ENCODE measurements around the gene PXN. TPM values are rescaled to one million over a fixed set of nuclear protein-coding genes. Genes with fewer than 3 reads are reported as not detected.

Gene PXN
- total and polyA plus RNA-seq, 2 of the 13 experiments (the other 11 are each of a cell fraction or from before 2014, with no cell fraction given) = 13.6 to 14.2 TPM

GRCh38 chr12:120181991-120182631, 83.4 kb downstream of the PXN start (continued):
- TF ChIP-seq ZNF407 (CRISPR knock-in tag; IDR thresholded peaks at IDR 0.05; ENCODE audit: not compliant biosample characterization) (no peak), CEBPG (CRISPR knock-in tag; IDR thresholded peaks at IDR 0.05) (peak; percentile 90), ZNF737 (CRISPR knock-in tag; IDR thresholded peaks at IDR 0.05; ENCODE audit: borderline replicate concordance) (no peak), GTF3A (CRISPR knock-in tag; conservative IDR thresholded peaks at IDR 0.05) (no peak), FOXP4 (CRISPR knock-in tag; IDR thresholded peaks at IDR 0.05) (peak; percentile 53), ZNF280D (CRISPR knock-in tag; IDR thresholded peaks at IDR 0.05) (0 out of 2 replicates have a peak, but pooled peaks have one; percentile 21), NFE2L2 (IDR thresholded peaks at IDR 0.05; ENCODE audit: low read length) (no peak), NFYB (CRISPR knock-in tag; IDR thresholded peaks at IDR 0.05) (peak; percentile 33; the same call in 1 of the 2 replicates)
- TF ChIP-seq, protein P1, sequence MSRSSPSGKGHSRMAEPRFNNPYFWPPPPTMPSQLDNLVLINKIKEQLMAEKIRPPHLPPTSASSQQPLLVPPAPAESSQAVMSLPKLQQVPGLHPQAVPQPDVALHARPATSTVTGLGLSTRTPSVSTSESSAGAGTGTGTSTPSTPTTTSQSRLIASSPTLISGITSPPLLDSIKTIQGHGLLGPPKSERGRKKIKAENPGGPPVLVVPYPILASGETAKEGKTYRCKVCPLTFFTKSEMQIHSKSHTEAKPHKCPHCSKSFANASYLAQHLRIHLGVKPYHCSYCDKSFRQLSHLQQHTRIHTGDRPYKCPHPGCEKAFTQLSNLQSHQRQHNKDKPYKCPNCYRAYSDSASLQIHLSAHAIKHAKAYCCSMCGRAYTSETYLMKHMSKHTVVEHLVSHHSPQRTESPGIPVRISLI (CRISPR knock-in tag; IDR thresholded peaks at IDR 0.05; ENCODE audit: borderline replicate concordance) = peak; percentile 95

Data from HepG2 (cell line).